ENCODE data around the gene FRYL.

Gene FRYL

DNA sequence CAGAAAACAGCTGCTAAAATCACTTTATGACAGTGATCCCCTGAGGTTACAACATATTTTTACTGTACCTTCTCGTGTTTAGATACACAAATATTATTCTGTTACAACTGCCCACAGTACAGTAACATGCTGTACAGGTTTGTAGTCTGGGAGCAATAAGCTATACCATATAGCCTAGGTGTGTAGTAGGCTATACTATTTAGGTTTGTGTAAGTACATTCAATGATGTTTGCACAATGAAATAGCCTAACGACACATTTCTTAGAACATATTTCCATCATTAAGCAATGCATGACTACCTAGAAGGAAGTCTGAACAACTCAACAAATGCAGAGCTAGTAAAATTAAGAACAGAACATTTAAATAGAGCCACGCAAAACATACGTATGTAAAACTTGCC is 177.3 kb downstream of the FRYL start:
- DNase-seq: no peak

DNA sequence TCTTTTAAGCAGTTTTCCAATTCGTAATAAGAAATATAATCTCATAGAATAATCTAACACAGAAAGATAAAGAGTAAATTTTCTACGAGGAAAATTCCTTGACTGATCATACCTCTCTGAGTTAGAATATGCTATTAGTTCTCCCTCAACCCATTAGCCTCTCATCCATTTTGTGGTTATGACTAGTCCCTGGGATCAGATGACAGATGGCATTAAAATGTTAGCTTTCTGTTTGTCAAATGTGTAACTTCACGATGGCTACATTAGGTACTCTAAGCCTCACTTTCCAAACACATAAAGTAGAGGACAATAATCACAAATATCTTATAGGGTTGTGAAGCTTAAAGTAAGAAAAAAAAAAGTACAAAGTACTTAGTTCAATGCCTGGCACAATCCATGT is 177.9 kb downstream of the FRYL start:
- no peak for DNase-seq

DNA sequence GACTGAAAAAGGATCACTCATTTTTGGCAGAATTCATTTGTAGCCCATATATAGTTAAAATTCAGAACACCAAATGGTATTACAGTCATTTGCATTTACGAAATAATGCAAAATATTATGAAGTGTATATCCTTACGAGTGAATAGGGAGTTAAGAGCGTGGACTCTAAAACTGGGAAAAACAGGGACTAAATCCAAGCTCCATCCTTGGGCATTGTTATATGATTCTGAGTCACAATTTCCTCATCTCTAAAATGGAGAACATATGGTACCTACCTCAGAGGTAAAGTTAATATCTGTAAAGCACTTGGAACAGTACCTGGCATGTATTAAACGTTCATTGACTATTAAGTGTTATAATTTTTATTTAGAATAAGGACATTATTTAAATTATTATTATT is 183.7 kb downstream of the FRYL start:
- no peak for DNase-seq

DNA sequence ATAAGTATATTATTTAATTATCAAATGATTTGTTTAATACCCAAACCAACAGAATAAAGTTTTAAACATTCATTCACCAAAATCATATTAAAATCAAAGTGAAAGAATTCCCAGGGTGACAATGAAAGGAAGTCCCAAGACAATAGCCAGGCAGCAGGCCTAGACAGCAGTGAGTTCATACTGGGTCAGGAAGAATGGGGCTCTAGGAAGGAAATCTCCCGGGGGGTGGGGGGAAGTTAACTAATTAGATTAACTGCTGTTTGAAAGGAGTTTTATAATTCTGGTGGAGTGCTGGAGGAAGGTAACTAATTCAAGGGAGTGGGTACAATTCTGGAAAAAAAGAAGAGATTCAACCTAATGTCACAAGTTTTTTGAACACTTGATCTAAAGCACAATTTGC is 185.9 kb downstream of the FRYL start:
- DNase-seq: no peak

DNA sequence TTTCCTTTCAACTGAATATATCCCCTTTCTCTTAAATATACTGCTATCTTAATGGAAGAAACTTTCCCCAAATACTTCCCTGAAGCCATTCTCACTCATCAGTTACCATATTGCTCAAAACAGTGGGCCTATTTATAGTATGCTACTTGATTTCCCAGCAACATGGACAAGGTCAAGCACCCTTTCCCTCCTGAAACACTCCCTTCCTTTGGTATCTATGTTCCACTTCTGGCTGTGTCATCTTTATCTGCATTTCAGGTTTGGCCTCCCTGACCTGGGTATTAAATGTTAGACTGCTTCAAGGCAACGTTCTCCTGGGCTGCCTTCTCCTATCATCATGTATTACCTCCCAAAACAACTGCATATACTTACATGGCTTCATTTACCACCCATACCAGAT is 188.7 kb downstream of the FRYL start:
- DNase-seq: no peak

DNA sequence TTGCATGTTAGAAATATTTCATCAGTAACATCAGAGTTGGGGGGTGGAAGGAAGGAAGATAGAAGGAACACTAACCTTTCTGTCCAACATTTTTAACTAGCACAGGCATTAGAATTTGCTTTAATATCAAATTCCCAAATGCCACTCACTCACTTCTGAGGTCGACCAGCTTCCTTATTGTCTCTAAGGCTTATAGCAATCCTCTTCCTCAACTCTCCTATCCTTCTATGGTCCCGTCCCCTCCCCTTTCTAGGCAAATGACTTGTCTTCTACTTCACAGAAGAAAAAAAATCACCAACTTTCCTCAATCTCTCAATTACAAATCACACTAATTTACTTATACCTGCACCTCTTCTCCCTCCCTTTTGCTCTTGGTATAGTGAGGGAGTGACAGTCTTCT is 189.2 kb downstream of the FRYL start:
- no peak for DNase-seq

DNA sequence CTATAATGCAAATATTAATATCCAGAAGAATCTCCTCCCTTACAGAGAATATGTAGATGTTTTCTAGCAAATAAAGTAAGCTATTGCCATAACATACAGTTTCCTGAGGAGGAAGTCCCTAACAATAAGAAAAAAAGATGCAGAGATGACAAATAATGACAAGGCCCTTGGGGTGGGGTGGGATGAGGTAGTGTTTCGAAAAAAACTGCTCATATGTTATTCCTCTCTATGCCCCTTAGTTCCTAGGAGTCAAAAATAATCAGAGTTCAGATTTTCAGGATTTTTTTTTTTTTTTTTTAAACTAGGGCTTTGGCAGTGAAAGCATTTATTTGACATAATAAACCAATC is 191.0 kb downstream of the FRYL start:
- DNase-seq: no peak

- DNase-seq: no peak
These were observed 191.6 kb downstream of the FRYL start for GRCh38 chr4:48588230-48589097.

DNA sequence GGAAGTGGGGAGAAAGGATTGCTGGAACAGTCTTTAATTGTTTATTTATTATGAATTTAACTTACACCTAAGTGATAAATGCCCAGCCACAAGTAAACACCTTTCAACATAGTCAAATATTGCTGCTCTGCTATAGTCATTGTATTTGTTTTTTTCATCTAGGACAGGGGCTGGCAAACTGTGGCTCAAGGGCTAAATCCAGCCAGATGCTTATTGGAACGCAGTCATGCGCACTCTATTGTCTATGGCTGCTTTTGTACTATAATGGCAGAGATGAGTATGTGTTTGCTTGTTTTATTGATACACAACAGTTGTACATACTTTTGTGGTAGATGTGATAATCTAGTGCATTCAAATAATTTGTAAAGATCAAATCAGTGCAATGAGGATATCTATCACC is 194.7 kb downstream of the FRYL start:
- DNase-seq: no peak

- DNase-seq: peak; percentile 65
These were observed 201.7 kb downstream of the FRYL start for GRCh38 chr4:48578132-48578968.

DNA sequence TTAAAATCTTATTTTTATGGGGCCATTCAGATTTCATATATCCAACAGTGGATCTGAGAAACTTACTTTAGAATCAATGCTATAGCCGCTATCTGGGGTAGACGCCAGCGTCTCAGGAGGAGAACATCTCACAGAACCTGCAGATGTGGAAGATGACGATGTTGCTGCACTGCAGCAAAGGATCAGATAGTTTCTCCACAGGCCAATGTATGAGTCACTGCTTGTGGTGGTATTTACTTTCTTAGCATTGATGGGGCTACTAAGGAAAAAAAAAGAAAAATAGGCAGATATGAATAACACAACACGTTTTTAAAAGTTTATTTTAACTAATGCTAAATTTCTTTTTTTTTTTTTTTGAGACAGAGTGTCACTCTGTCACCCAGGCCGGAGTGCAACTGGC is 204.1 kb downstream of the FRYL start:
- DNase-seq: no peak

DNA sequence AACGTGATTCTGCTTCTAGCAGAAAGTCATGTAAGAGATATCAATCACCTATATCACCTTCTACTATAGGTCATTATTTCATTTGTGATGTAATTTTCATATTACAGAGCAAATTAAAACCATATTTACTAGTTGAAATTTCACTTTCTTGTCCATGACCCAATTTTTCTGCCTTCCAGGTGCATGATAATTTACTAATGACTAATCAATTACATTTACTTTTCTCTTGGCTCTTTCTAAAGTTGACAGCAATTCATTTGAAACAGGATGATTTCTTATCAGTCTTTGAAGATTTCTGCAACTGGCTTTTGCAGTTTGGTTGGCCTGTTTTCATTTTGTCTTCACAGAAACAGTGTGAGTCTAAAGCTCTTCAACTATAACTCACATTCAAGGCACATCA is 208.6 kb downstream of the FRYL start:
- DNase-seq: no peak

DNA sequence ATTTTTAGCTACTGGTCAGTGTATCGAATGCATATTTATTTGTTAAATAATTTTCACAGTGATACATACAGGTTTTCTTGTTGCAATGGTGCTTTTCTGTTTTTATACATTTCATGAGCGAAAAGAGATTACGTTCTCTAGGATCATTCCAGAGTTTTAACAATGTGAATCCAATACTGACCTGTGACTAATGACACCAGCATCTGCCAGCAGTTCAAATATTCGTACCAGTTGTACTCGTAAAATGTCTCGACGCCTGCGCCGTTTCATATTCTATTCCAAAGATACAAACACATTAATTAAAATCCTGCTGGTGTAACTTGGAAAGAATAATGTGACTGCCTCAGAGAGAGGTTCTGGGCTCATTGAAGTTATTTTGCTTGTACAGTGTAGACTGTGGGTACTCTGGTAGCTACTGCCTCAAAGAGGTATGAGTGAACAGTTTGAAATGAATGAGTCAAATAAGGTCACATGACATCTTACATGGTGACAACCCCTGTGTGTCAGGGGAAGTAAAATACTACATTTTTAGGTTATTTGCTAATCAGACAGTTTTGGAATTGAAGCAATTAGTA is 209.3 kb downstream of the FRYL start:
- DNase-seq: no peak

- DNase-seq: no peak
These were observed 214.1 kb downstream of the FRYL start for GRCh38 chr4:48566034-48566384.

DNA sequence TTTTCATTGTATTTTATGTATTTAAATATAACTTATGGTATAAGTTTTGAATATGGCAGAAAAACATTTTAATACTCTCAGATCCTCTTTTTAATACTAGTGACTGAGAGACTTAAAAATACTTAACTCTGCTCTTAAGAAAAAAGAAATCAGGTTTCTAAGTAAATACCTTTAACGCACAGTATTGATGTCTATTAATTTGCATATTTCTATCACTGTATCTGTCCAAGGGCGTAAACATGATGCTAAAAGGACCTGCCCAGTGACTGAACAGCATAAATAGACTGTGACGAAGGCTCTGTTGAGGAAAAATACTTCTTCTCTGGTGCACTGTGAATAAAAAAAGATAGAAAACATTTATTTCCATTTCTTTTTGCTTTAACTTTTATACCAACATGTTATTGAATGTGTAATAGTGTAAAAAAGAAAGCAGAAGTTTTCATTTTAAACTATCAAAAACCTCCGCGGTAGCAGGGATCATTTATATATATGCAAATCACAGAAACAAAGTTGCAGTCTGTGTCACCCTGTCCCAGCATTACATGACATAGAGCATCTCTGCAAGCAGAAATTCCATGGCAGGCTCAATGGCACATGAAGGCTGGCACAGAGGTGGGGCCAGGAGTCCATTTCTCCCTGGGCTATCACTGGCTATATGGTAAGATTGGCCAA is 214.6 kb downstream of the FRYL start:
- no peak for DNase-seq

DNA sequence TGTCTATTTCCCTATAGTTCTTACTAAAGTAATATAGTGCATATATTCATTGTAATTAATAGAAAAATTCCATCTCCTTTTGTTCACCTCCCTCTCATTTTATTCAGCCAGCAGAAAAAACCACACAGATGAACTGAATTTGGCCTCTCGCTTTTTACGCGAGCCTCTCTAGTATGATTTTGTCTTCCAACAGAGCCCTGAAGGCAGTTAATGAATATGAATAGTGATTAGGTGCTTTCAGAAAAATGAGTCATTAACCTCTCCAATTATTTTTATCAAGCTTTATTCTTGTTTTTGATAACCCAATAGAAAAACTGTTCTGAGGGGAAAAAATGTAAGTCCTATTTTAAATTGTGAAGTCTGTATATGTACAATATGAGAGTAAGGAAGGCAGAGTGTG is 215.9 kb downstream of the FRYL start:
- no peak for DNase-seq

GRCh38 chr4:48558819-48559218 is 221.3 kb downstream of the FRYL start:
- DNase-seq: no peak

GRCh38 chr4:48558026-48558425 is 222.1 kb downstream of the FRYL start:
- DNase-seq: no peak

DNA sequence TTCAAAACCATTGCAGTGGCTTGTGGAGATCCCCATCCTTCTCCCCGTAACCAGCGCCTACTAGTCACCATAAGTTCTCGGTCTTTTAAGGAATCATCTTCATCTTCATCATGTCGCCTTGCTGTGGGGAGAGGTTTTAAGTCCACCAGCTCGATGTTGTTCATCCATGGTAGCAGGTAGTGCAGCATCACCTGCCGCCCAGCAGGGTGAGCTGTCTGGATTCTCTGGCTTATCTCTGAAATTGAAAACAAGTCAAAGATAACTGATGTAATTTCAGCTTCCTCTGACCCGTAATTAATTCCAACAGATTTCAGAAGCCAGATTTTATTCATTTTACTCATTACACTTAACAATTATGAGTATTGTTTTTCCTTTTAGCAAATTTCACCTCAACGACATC is 222.6 kb downstream of the FRYL start:
- no peak for DNase-seq

DNA sequence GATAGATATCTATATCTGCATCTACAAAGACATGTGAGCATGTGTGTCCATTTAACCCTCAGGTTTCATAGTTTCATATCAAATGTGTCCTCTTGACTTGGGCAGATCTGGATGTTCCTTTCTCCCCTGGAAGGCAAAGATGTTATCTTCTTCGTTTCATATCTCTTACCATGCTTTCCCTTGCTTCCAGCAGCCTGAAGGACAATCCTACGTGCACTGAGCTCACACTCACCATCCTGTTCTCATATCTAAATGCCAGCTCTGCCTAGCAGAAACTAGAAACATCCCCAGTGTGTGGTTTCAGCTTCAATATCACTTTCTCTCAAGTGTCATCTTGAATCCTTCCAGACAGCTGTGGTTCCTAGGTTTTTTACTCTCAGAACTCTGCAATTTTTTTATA is 223.8 kb downstream of the FRYL start:
- no peak for DNase-seq

DNA sequence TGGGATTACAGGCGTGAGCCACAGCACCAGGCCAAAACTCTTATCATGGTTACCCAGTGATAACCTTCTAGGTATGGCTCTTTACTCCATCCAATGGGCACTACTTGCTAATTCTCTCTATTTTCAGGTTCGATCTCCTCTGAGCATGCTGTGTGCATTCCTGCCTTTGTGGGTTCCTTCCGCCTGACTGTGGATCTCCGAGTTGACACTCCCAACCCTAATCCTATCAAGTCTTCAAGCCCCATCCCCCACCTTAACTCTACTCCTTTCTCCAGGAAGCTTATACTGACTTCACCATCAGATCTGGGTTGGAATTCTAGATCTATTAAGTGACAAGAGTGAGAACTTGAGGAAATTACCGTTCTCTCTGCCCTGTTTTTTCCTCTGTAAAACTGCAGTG is 225.5 kb downstream of the FRYL start:
- DNase-seq: no peak

DNA sequence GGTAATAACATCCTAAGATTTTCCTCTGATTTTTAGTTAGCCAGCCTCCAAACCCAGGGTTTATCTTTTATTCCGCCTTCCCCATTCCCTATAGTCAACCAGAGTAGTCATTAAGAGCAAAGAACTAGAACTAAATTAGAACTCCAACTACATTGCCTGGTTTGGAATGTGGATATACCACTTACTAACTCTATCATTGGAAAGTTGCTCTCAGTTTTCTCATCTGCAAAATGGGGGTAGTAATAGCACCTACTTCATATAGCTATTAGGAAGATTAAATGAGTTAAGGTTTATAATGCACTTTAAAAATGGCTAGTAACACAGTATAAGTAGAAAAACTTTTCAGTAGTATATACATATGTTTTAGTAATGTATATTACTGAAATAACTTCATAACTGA is 226.4 kb downstream of the FRYL start:
- no peak for DNase-seq

DNA sequence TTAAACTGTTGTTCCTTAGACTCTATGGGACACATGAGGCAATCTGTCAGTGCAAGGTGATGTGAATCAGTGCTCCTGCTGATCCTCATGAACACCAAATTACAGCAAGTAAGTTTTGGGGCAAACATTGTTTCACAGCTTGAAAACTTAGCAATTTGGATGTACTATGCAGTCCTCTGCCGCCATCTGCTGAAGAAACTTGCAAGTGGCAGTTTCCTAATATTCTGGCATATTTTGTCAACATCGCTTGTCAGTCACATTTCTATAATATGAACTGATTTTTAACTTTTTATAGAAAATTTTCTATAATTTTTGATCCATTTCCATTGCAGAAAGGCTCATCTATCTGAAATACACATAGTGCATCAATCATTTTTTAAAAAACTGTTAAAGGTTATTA is 233.7 kb downstream of the FRYL start:
- DNase-seq: peak; percentile 16

DNA sequence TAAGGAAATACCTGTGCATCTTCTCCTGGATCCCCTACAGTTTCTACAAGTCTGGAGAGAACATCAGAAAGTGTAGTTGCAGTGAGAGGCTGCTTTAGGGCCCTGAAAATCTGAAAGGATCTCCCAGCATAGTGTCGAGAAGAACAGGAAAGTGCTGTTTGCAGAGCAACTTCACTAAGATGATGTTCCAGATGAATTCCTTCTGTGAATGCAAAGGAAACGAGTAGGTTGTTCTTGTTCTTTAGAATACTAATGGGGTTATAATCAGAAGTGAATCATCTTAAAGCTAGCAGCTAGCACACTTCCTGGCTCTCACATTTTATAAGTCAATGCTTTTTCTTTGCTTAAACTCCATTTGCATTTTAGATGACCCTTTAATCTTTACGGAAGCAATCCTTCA is 236.3 kb downstream of the FRYL start:
- DNase-seq: no peak

Measured in CD4-positive, alpha-beta T cell treated with Interleukin-12 subunit alpha and Interleukin-12 subunit beta, for 1 hour (primary cell).